Stimulated activated CD4-positive, alpha-beta T cell treated with anti-CD3 and anti-CD28 coated beads, Interleukin-12 subunit alpha, Interleukin-12 subunit beta, amount 100 ng/mL, for 48 hours (primary cell): ENCODE measurements around the gene CDH3.

ENCODE experiments used
- DNase-seq, 3 donors: peaks; one replicate each; pipeline ENCODE4 v3.0.0-alpha.2; 2020; ENCODE audit warnings: low read depth in 2 of 3, low spot score in 1 of 3

The CDH3 gene

GRCh38 chr16:68644715-68645493, at the start of gene CDH3:
Gene CDH3 (plus strand): TSS chr16:68645310. CDS start chr16:68645380, 70 bp downstream.
- DNase-seq: no peak

- DNase-seq: no peak
Observed at GRCh38 chr16:68596266-68596665, 48.8 kb upstream of the CDH3 start.

GRCh38 chr16:68599586-68599985, 45.5 kb upstream of the CDH3 start:
- no peak for DNase-seq

GRCh38 chr16:68605746-68606145, 39.4 kb upstream of the CDH3 start:
- no peak for DNase-seq

GRCh38 chr16:68607443-68607842, 37.7 kb upstream of the CDH3 start:
- DNase-seq: no peak

- DNase-seq: no peak
Observed at GRCh38 chr16:68608330-68608729, 36.8 kb upstream of the CDH3 start.

- no peak for DNase-seq
Observed at GRCh38 chr16:68612996-68613395, 32.1 kb upstream of the CDH3 start.

- no peak for DNase-seq
Observed at GRCh38 chr16:68617734-68618133, 27.4 kb upstream of the CDH3 start.

GRCh38 chr16:68626557-68626956, 18.6 kb upstream of the CDH3 start:
- no peak for DNase-seq

GRCh38 chr16:68627951-68628425, 17.1 kb upstream of the CDH3 start:
- no peak for DNase-seq

- no peak for DNase-seq
Observed at GRCh38 chr16:68629351-68629910, 15.7 kb upstream of the CDH3 start.

- DNase-seq: no peak
Observed at GRCh38 chr16:68636064-68636560, 9.0 kb upstream of the CDH3 start.

- DNase-seq: no peak
Observed at GRCh38 chr16:68636818-68637217, 8.3 kb upstream of the CDH3 start.

- DNase-seq: no peak
Observed at GRCh38 chr16:68640972-68641371, 4.1 kb upstream of the CDH3 start.

- no peak for DNase-seq
Observed at GRCh38 chr16:68642047-68642435, 3.1 kb upstream of the CDH3 start.

- no peak for DNase-seq
Observed at GRCh38 chr16:68642436-68643101, 2.5 kb upstream of the CDH3 start.

- DNase-seq: no peak
Observed at GRCh38 chr16:68643227-68643626, 1.9 kb upstream of the CDH3 start.

GRCh38 chr16:68643847-68644246, 1.3 kb upstream of the CDH3 start:
- no peak for DNase-seq

- no peak for DNase-seq
Observed at GRCh38 chr16:68644296-68644695, 814 bp upstream of the CDH3 start.

- no peak for DNase-seq
Observed at GRCh38 chr16:68645494-68646388, 631 bp downstream of the CDH3 start.
